Vagina (tissue), 2 donors: ENCODE measurements around the gene LACTB.

Experiments
- POLR2A ChIP-seq, 2 donors: fragments of 450-650 bp; IDR thresholded peaks; one replicate each; pipeline ENCODE4 v1.6.1; 2017; ENCODE audit warnings: antibody characterized with exemption in 2 of 2, mild to moderate bottlenecking in 2 of 2, moderate library complexity in 2 of 2
- POLR2AphosphoS5 ChIP-seq, 2 donors: sonication (generic); formaldehyde crosslinking; IDR thresholded peaks; one replicate each; pipeline ENCODE4 v1.9.0; 2017; ENCODE audit warnings: antibody characterized with exemption in 2 of 2, mild to moderate bottlenecking in 2 of 2, low read depth in 1 of 2; ENCODE audit not compliant: insufficient read depth in 1 of 2
- TF ChIP-seq, protein P1 (sequence below), 3 experiments: fragments of 450-650 bp in 2 of 3; fragments of 200-600 bp in 1 of 3; sonication (generic) in 1 of 3; IDR thresholded peaks; one replicate each; pipeline ENCODE4 v1.5.1; 2017 to 2019; ENCODE audit warnings: antibody characterized with exemption in 3 of 3, mild to moderate bottlenecking in 2 of 3, moderate library complexity in 2 of 3

DNA sequence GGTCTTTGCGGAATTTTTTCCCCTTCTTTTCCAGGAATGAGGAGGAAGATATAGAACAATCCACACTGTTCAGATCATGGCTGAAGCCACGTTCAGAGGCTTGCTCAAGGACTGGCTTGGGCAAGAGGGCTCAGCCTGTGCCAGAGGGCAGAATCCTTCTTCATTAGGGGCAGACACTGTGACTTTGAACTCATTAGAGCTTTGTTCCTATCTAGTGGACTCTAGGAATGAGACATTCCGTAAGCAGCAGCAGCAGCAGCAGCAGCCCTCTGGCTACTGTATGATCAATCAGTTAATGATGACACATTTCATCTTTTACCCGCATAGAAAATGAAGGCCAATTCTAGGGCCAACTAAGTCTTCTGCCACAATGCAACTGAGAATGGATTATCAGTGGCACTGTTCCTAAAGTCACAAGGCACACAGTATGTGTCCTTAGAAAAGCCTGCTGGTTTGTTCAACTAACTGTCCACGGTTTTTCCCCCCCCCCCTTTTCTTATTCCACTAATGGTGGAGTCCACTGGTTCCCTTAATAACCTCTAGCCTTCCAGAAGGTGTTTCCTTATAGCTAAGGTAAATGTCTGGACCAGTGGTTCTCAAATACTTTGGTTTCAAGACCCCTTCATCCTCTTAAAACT lies 66.0 kb downstream of the LACTB start:
- TF ChIP-seq POLR2A (IDR thresholded peaks at IDR 0.05): no peak
- TF ChIP-seq, protein P1, sequence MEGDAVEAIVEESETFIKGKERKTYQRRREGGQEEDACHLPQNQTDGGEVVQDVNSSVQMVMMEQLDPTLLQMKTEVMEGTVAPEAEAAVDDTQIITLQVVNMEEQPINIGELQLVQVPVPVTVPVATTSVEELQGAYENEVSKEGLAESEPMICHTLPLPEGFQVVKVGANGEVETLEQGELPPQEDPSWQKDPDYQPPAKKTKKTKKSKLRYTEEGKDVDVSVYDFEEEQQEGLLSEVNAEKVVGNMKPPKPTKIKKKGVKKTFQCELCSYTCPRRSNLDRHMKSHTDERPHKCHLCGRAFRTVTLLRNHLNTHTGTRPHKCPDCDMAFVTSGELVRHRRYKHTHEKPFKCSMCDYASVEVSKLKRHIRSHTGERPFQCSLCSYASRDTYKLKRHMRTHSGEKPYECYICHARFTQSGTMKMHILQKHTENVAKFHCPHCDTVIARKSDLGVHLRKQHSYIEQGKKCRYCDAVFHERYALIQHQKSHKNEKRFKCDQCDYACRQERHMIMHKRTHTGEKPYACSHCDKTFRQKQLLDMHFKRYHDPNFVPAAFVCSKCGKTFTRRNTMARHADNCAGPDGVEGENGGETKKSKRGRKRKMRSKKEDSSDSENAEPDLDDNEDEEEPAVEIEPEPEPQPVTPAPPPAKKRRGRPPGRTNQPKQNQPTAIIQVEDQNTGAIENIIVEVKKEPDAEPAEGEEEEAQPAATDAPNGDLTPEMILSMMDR (IDR thresholded peaks at IDR 0.05): no peak
- no peak for TF ChIP-seq POLR2AphosphoS5 (IDR thresholded peaks at IDR 0.05; ENCODE audit: insufficient read depth in 1 of 2, low read depth in 1 of 2)
